GM23338 (cell line): Measurements from ENCODE around the gene HIVEP2. TPM values are rescaled to one million over a fixed set of nuclear protein-coding genes. Genes with fewer than 3 reads are reported as not detected.

ENCODE experiments used
- ATAC-seq: fragments of 200-7000 bp; cut with Tn5 transposase; 3 replicates; pipeline ENCODE4 v1.9.1; 2020
- DNase-seq: peaks from one replicate; pipeline ENCODE4 v3.0.0-alpha.2; 2015; ENCODE audit warnings: low spot score
- H2AFZ ChIP-seq: fragments of 200-600 bp; sonication (generic); 2 replicates; pipeline ENCODE4 v1.8.0; 2016; ENCODE audit warnings: antibody characterized with exemption, mild to moderate bottlenecking, moderate library complexity
- H3F3A ChIP-seq: fragments of 200-600 bp; sonication (generic); replicated peaks from 2 replicates; pipeline ENCODE4 v1.8.0; 2017; ENCODE audit warnings: antibody characterized with exemption, mixed run types, low read depth
- H3K27ac ChIP-seq: fragments of 200-600 bp; sonication (generic); 2 replicates; pipeline ENCODE4 v1.6.1; 2016; ENCODE audit warnings: low read depth
- H3K27me3 ChIP-seq: fragments of 200-600 bp; sonication (generic); 2 replicates; pipeline ENCODE4 v1.8.0; 2016; ENCODE audit warnings: mild to moderate bottlenecking, mixed run types, moderate library complexity; ENCODE audit not compliant: insufficient read depth
- H3K36me3 ChIP-seq: fragments of 200-600 bp; sonication (generic); 2 replicates; pipeline ENCODE4 v1.8.0; 2016; ENCODE audit warnings: mild to moderate bottlenecking; ENCODE audit not compliant: insufficient read depth
- H3K4me1 ChIP-seq: fragments of 200-600 bp; sonication (generic); 2 replicates; pipeline ENCODE4 v1.8.0; 2016; ENCODE audit warnings: mild to moderate bottlenecking, moderate library complexity; ENCODE audit not compliant: insufficient read depth
- H3K4me2 ChIP-seq: fragments of 200-600 bp; sonication (generic); 2 replicates; pipeline ENCODE4 v1.7.1; 2017; ENCODE audit warnings: mixed run types
- H3K4me3 ChIP-seq: fragments of 200-600 bp; sonication (generic); 2 replicates; pipeline ENCODE4 v1.6.1; 2016; ENCODE audit warnings: mixed run types
- H3K79me2 ChIP-seq: fragments of 200-600 bp; sonication (generic); replicated peaks from 2 replicates; pipeline ENCODE4 v1.8.0; 2017; ENCODE audit warnings: mild to moderate bottlenecking; ENCODE audit not compliant: insufficient read depth
- H3K9me2 ChIP-seq: fragments of 200-600 bp; sonication (generic); 2 replicates; pipeline ENCODE4 v1.8.0; 2017; ENCODE audit not compliant: insufficient read depth
- H4K20me1 ChIP-seq: fragments of 200-600 bp; sonication (generic); replicated peaks from 2 replicates; pipeline ENCODE4 v1.8.0; 2017; ENCODE audit warnings: mild to moderate bottlenecking; ENCODE audit not compliant: insufficient read depth
- H3K27ac Mint-ChIP-seq: 2 replicates; pipeline ENCODE4 v1.8.0; 2020; ENCODE audit warnings: inconsistent platforms, mild to moderate bottlenecking, moderate library complexity, mixed read lengths
- H3K27me3 Mint-ChIP-seq: 3 replicates; pipeline ENCODE4 v1.8.0; 2022; ENCODE audit warnings: low read depth, mild to moderate bottlenecking, moderate library complexity, mixed read lengths, inconsistent platforms; ENCODE audit not compliant: insufficient read depth, poor library complexity
- H3K36me3 Mint-ChIP-seq: 3 replicates; pipeline ENCODE4 v1.8.0; 2021; ENCODE audit warnings: low read depth, mild to moderate bottlenecking, inconsistent platforms, moderate library complexity, mixed read lengths
- H3K4me1 Mint-ChIP-seq: 3 replicates; pipeline ENCODE4 v1.8.0; 2020; ENCODE audit warnings: mild to moderate bottlenecking, inconsistent platforms, mixed read lengths
- H3K4me3 Mint-ChIP-seq: 3 replicates; pipeline ENCODE4 v1.8.0; 2021; ENCODE audit warnings: moderate library complexity, mild to moderate bottlenecking, inconsistent platforms, mixed read lengths
- H3K9me3 Mint-ChIP-seq: 3 replicates; pipeline ENCODE4 v1.8.0; 2020; ENCODE audit warnings: moderate library complexity, mild to moderate bottlenecking, inconsistent platforms, mixed read lengths
- CREB1 ChIP-seq: fragments of 250-450 bp; sonication (Bioruptor Pico); IDR thresholded peaks from 2 replicates; pipeline ENCODE4 v1.5.0; 2020; ENCODE audit warnings: low read depth, mild to moderate bottlenecking, moderate library complexity
- ETS1 ChIP-seq: IDR thresholded peaks from 2 replicates; pipeline ENCODE4 v1.6.1; 2016; ENCODE audit warnings: antibody characterized with exemption
- EZH2 ChIP-seq: fragments of 200-600 bp; sonication (generic); IDR thresholded peaks from one replicate; pipeline ENCODE4 v1.8.0; 2017; ENCODE audit warnings: antibody characterized with exemption, mild to moderate bottlenecking, low read depth; ENCODE audit not compliant: unreplicated experiment
- EZH2phosphoT487 ChIP-seq: fragments of 200-600 bp; sonication (generic); IDR thresholded peaks from one replicate; pipeline ENCODE4 v1.8.1; 2018; ENCODE audit warnings: antibody characterized with exemption; ENCODE audit not compliant: unreplicated experiment
- JUNB ChIP-seq: IDR thresholded peaks from one replicate; pipeline ENCODE4 v1.6.1; 2016; ENCODE audit warnings: antibody characterized with exemption; ENCODE audit not compliant: unreplicated experiment
- NANOG ChIP-seq: IDR thresholded peaks from 2 replicates; pipeline ENCODE4 v1.6.1; 2016; ENCODE audit warnings: antibody characterized with exemption, borderline replicate concordance
- POLR2AphosphoS5 ChIP-seq: IDR thresholded peaks from 2 replicates; pipeline ENCODE4 v1.6.1; 2016; ENCODE audit warnings: antibody characterized with exemption, low read depth
- REST ChIP-seq: IDR thresholded peaks from one replicate; pipeline ENCODE4 v1.6.1; 2018; ENCODE audit warnings: antibody characterized with exemption; ENCODE audit not compliant: unreplicated experiment
- STAT1 ChIP-seq: IDR thresholded peaks from one replicate; pipeline ENCODE4 v1.6.1; 2016; ENCODE audit warnings: antibody characterized with exemption; ENCODE audit not compliant: unreplicated experiment
- ZNF114 ChIP-seq: fragments of 250-450 bp; sonication (Bioruptor Pico); IDR thresholded peaks from 2 replicates; pipeline ENCODE4 v1.5.0; 2020; ENCODE audit warnings: mild to moderate bottlenecking, moderate library complexity
- ZNF331 ChIP-seq: fragments of 250-450 bp; sonication (Bioruptor Pico); IDR thresholded peaks from 2 replicates; pipeline ENCODE4 v1.5.0; 2020; ENCODE audit warnings: low read depth, mild to moderate bottlenecking, moderate library complexity
- polyA plus RNA-seq: library from polyadenylated mRNA; unstranded; fragments of >200 nt; fragmentation: Nextera tagmentation; extraction: Ambion mirVana; gene quantifications from 2 replicates; pipeline ENCODE4 v1.2.1, GENCODE V29; 2016
- total RNA-seq: library from RNA; depleted of rRNA; stranded (reverse); fragments of >200 nt; shearing (Covaris generic); gene quantifications from 2 replicates; pipeline ENCODE4 v1.2.3, GENCODE V29; 2014
- TF ChIP-seq, protein P1 (sequence below): fragments of 250-450 bp; sonication (Bioruptor Pico); IDR thresholded peaks from 2 replicates; pipeline ENCODE4 v1.5.0; 2020; ENCODE audit warnings: mild to moderate bottlenecking, moderate library complexity
- TF ChIP-seq, protein P2 (sequence below), 2 experiments: fragments of 200-600 bp in 1 of 2; sonication (generic) in 1 of 2; conservative IDR thresholded peaks; 2 replicates each; pipeline versions ENCODE4 v1.5.1 to v1.6.1; 2016 to 2017; ENCODE audit warnings: antibody characterized with exemption in 2 of 2, low read depth in 2 of 2, mild to moderate bottlenecking in 2 of 2, moderate library complexity in 1 of 2

Gene HIVEP2
- total and polyA plus RNA-seq, 2 experiments from 2014 or later, result 1.5 to 7.4 TPM

GRCh38 chr6:142809947-142810346 lies 135.0 kb downstream of the HIVEP2 start:
- H2AFZ ChIP-seq, result no peak overlapping the region
- no peak overlapping the region for H3K27ac ChIP-seq
- H3K79me2 ChIP-seq, result no peaks in the 10 kb centered on the region
- H3K36me3 Mint-ChIP-seq, result peaks cover 3% of the 10 kb centered on the region; the same call in 1 of the 3 replicates
- H3F3A ChIP-seq, result no peaks in the 10 kb centered on the region
- no peak overlapping the region for H3K4me2 ChIP-seq
- no peak overlapping the region for H3K4me3 Mint-ChIP-seq
- no peaks in the 10 kb centered on the region for H3K27me3 ChIP-seq
- H3K9me3 Mint-ChIP-seq, result no peaks in the 10 kb centered on the region
- ATAC-seq, result no peak
- peaks cover 19% of the 10 kb centered on the region for H3K4me1 Mint-ChIP-seq
- DNase-seq, result no peak
- H3K27ac Mint-ChIP-seq, result no peak overlapping the region
- TF ChIP-seq JUNB (no peak), ETS1 (no peak), EZH2 (no peak), STAT1 (no peak), POLR2AphosphoS5 (no peak), ZNF331 (CRISPR knock-in tag) (no peak), EZH2phosphoT487 (no peak), REST (no peak), ZNF114 (CRISPR knock-in tag) (no peak), NANOG (no peak), CREB1 (CRISPR knock-in tag) (no peak)
- TF ChIP-seq, protein P1, sequence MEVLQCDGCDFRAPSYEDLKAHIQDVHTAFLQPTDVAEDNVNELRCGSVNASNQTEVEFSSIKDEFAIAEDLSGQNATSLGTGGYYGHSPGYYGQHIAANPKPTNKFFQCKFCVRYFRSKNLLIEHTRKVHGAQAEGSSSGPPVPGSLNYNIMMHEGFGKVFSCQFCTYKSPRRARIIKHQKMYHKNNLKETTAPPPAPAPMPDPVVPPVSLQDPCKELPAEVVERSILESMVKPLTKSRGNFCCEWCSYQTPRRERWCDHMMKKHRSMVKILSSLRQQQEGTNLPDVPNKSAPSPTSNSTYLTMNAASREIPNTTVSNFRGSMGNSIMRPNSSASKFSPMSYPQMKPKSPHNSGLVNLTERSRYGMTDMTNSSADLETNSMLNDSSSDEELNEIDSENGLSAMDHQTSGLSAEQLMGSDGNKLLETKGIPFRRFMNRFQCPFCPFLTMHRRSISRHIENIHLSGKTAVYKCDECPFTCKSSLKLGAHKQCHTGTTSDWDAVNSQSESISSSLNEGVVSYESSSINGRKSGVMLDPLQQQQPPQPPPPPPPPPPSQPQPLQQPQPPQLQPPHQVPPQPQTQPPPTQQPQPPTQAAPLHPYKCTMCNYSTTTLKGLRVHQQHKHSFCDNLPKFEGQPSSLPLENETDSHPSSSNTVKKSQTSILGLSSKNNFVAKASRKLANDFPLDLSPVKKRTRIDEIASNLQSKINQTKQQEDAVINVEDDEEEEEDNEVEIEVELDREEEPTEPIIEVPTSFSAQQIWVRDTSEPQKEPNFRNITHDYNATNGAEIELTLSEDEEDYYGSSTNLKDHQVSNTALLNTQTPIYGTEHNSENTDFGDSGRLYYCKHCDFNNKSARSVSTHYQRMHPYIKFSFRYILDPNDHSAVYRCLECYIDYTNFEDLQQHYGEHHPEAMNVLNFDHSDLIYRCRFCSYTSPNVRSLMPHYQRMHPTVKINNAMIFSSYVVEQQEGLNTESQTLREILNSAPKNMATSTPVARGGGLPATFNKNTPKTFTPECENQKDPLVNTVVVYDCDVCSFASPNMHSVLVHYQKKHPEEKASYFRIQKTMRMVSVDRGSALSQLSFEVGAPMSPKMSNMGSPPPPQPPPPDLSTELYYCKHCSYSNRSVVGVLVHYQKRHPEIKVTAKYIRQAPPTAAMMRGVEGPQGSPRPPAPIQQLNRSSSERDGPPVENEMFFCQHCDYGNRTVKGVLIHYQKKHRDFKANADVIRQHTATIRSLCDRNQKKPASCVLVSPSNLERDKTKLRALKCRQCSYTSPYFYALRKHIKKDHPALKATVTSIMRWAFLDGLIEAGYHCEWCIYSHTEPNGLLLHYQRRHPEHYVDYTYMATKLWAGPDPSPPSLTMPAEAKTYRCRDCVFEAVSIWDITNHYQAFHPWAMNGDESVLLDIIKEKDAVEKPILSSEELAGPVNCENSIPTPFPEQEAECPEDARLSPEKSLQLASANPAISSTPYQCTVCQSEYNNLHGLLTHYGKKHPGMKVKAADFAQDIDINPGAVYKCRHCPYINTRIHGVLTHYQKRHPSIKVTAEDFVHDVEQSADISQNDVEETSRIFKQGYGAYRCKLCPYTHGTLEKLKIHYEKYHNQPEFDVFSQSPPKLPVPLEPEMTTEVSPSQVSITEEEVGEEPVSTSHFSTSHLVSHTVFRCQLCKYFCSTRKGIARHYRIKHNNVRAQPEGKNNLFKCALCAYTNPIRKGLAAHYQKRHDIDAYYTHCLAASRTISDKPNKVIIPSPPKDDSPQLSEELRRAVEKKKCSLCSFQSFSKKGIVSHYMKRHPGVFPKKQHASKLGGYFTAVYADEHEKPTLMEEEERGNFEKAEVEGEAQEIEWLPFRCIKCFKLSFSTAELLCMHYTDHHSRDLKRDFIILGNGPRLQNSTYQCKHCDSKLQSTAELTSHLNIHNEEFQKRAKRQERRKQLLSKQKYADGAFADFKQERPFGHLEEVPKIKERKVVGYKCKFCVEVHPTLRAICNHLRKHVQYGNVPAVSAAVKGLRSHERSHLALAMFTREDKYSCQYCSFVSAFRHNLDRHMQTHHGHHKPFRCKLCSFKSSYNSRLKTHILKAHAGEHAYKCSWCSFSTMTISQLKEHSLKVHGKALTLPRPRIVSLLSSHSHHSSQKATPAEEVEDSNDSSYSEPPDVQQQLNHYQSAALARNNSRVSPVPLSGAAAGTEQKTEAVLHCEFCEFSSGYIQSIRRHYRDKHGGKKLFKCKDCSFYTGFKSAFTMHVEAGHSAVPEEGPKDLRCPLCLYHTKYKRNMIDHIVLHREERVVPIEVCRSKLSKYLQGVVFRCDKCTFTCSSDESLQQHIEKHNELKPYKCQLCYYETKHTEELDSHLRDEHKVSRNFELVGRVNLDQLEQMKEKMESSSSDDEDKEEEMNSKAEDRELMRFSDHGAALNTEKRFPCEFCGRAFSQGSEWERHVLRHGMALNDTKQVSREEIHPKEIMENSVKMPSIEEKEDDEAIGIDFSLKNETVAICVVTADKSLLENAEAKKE, result no peak
- TF ChIP-seq, protein P2, sequence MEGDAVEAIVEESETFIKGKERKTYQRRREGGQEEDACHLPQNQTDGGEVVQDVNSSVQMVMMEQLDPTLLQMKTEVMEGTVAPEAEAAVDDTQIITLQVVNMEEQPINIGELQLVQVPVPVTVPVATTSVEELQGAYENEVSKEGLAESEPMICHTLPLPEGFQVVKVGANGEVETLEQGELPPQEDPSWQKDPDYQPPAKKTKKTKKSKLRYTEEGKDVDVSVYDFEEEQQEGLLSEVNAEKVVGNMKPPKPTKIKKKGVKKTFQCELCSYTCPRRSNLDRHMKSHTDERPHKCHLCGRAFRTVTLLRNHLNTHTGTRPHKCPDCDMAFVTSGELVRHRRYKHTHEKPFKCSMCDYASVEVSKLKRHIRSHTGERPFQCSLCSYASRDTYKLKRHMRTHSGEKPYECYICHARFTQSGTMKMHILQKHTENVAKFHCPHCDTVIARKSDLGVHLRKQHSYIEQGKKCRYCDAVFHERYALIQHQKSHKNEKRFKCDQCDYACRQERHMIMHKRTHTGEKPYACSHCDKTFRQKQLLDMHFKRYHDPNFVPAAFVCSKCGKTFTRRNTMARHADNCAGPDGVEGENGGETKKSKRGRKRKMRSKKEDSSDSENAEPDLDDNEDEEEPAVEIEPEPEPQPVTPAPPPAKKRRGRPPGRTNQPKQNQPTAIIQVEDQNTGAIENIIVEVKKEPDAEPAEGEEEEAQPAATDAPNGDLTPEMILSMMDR (conservative IDR thresholded peaks at IDR 0.05; ENCODE audit: low read depth in 2 of 2), result no peak
- no peaks in the 10 kb centered on the region for H3K27me3 Mint-ChIP-seq
- H4K20me1 ChIP-seq, result no peaks in the 10 kb centered on the region
- peaks cover 15% of the 10 kb centered on the region for H3K4me1 ChIP-seq
- H3K36me3 ChIP-seq, result no peaks in the 10 kb centered on the region
- H3K4me3 ChIP-seq, result no peak overlapping the region
- 0 out of 2 replicates have a peak, but pooled peaks cover 3% of the 10 kb centered on the region for H3K9me2 ChIP-seq
